NCI-H2081 treated with DMSO at 0.1 percent for 48 hours (cell line): ENCODE results near the gene GOLGA8B.
"Not testable (repeated sequence)": the region's sequence is repeated elsewhere in the genome, so short reads cannot be mapped to it uniquely, and the experiment has no call there.

Experiments
- DNase-seq: peaks from one replicate; lab custom pipeline; 2025; lab: John Stamatoyannopoulos, UW

GOLGA8B gene

DNA sequence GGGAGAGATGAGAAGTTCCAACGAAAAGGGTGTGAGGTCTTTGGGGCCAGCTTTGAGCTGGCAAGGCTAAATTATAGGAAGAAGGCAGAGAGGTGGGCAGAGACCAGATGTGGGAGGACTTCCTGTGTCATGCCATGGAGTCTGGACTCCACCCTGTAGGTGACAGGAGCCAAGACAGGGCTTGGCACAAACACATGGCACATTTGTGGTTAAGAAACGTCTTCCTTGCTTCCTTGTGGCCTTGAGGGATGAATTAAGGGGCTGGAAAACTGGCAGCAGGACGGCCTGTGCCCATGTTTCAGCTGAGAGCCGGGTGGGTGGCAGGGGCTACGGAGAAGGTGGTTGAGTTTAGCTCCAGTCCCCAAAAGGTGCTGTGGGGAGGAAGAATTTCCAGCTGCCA lies 18.7 kb downstream of the GOLGA8B start:
- not testable (repeated sequence) for DNase-seq

- not testable (repeated sequence) for DNase-seq
Measured at GRCh38 chr15:34560814-34561213, 22.6 kb downstream of the GOLGA8B start.

DNA sequence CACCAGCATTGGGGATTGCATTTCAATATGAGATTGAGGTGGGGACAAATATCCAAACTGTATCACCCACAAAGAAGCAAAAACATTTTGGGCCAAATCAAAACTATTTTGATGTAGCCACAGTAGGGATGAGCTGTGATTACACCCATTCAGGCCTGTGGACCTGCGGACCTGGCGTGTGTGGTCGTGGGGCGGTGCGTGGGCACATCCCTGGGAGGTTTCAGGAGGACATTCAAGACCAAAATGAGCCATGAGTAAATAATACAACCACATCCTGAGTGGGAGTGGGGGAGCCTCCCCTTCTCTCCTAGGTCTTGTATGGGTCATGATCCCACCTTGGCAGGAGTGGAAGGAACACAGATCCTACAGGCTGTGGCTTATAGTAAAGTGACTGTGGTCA lies 23.7 kb downstream of the GOLGA8B start:
- not testable (repeated sequence) for DNase-seq

DNA sequence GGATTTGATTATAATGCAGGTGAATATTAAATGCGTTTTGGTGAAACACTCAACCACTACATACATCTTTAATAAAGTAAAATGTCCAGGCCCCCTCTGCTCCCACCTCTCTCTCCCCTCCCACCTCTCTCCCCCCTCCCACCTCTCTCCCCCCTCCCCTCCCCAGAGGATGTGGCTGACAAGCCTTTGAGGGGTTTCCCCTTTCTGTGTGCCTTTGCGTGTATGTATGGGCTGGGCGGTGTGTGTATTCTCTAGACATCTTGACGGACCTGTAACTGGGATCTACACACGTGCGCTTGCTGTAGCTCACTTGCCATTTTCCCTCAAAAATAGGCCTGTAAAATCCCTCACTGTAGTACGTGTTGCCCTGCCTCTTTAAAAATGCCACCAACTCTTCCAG lies 28.3 kb downstream of the GOLGA8B start:
- DNase-seq: not testable (repeated sequence)

DNA sequence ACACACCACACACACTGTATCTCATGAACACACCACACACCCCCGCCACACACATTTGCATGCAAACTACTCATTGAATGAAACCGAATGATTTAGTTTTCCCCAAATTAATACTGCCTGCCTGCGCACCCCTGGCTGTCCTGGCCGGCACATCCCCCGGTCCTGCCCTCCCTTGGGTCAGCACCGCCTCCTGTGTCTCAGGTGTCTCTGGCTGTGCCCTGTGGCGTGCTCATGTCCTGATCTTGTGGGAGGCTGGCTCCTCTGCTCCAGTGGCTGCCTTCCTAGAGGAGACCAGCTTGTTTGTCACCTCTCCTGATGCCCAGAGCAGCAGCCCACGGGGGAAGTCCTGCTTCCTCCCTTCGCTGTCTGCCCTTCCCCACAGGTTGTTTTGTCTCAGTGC lies 28.7 kb downstream of the GOLGA8B start:
- not testable (repeated sequence) for DNase-seq

DNA sequence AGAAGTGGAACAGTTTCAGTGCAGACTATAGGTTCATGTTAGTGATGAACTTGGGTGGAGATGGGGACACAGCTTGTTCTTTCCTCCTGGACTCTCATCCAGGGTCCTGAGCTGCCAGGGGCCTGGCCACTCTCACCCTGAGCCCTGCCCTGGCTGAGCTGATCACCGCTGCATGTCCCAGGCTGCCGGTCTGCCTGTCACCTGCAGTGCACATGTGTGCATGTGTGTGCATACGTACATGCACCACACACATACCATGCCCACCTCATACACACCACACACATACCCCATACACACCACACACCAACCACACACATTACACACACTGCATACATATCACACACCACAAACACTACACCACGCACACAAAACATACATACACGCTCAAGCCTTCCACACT lies 29.3 kb downstream of the GOLGA8B start:
- DNase-seq: not testable (repeated sequence)

- not testable (repeated sequence) for DNase-seq
Measured at GRCh38 chr15:34550129-34550528, 33.3 kb downstream of the GOLGA8B start.

- not testable (repeated sequence) for DNase-seq
Measured at GRCh38 chr15:34549381-34549809, 34.1 kb downstream of the GOLGA8B start.

DNA sequence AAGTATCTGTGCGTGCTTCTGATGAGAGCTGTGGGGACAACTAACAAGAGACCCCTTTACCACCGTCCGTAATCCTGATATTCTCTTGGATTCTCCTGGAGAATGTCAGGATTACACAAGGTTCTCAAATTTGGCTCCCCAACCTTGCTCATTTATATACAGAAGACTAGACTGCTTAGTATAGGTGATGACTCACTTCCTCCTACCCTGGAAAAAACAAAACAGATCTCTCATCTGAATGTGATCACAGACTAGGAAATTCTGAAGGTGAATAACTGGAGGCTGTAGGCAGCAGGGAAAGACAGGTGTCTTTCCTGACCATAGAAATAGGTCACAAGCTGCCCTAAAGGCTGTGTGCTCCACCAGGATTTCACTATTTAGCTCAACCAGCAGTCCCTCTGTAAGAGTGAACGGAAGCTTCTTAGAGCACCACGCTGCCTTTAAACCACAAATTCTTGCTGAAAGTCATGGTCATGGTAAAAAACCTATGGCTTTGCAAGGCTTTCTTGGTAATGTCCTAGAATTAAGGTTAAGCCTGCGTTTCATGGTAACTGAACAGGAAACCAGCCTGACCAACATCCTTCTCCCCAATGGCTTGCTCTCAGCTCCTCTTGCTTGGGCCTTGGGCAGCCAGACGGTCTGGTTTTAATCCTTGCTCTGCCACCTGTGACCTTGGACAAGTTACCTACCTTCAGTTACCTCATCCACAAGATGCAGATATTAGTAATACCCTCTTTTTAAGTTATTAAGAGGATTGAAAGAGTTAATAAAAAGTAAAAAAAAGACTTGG lies 39.4 kb downstream of the GOLGA8B start:
- DNase-seq: not testable (repeated sequence)

GRCh38 chr15:34535857-34536256 lies 47.6 kb downstream of the GOLGA8B start:
- DNase-seq: not testable (repeated sequence)
